ENCODE results near the gene WFDC9.
"Not testable (repeated sequence)": the region's sequence is repeated elsewhere in the genome, so short reads cannot be mapped to it uniquely, and the experiment has no call there.

Gene WFDC9

DNA sequence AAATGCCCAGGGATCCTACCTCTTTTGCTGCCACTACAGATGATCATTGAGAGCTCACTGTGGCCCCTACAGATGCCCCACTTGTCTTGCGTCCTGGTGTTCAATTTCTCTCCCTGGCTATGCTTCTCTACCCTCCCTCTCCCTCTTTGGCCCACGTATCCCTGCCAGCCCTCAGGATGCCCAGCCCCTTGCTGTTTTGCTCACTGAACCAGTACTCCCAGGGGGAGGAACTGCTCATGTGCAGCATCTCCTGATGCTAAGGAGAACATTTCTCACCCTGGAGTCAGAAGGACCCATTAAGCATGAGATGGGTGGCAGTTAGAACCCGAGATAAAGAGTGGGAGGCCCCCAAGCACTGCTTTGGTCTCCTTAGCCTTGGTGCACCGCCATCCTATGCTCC, at the start of gene WFDC9:
Gene WFDC9 (minus strand): TSS at position 101 of the 400 bp plus-strand sequence. CDS start 21,103 bp downstream, outside the sequence.
- DNase-seq = no peak

- DNase-seq = no peak
These were observed 48.6 kb upstream of the WFDC9 start for GRCh38 chr20:45679650-45680049.

DNA sequence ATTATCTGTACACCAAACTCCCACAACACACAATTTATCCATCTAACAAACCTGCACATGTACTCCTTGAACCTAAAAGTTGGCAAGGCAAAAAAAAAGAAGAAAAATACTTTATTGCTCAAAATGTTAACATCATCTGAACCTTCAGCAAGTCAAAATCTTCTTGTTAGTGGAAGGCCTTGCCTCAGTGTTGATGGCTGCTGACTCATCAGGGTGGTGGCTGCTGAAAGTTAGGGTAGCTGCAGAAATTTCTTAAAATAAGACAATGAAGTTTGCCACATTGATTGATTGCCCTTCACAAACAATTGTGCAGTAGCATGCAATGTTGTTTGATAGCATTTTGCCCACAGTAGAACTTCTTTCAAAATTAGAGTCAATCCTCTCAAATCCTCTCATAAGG, 41.7 kb upstream of the WFDC9 start:
- no peak for DNase-seq

GRCh38 chr20:45670139-45670538, 39.1 kb upstream of the WFDC9 start, which contains the start of gene WFDC11:
TSS of gene WFDC11 (minus strand) at chr20:45670239. CDS start at chr20:45650600, 19,639 bp downstream.
- no peak for DNase-seq

- not testable (repeated sequence) for DNase-seq
These were observed 26.0 kb upstream of the WFDC9 start for GRCh38 chr20:45657038-45657437.

GRCh38 chr20:45651726-45652125, 20.6 kb upstream of the WFDC9 start:
- DNase-seq = not testable (repeated sequence)

DNA sequence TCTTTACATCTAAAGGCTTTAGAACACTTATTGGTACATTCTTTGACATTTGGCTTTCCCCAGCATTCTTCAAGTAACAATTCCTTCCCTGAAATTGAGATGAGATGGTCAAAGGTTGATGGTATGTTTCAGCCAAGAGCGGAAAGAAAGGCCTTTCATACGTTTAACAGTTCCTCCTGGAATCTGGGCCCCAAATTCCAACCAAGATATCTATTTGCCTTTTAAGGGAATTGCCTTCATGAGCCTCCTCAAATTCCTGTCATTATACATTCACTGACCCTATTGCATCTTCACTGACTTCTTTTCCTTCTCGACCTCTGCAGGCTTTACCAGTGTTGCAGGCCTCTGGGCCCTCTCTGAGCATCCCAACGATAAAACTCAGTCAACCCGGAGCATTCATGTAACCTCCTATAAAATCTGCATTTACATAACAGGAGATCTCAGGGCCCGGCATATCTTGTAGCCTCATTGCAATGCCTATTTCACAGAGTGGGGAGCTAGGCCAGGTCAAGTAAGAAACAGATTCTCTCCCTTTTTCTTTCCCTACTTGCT, 18.3 kb upstream of the WFDC9 start:
- no peak for DNase-seq

DNA sequence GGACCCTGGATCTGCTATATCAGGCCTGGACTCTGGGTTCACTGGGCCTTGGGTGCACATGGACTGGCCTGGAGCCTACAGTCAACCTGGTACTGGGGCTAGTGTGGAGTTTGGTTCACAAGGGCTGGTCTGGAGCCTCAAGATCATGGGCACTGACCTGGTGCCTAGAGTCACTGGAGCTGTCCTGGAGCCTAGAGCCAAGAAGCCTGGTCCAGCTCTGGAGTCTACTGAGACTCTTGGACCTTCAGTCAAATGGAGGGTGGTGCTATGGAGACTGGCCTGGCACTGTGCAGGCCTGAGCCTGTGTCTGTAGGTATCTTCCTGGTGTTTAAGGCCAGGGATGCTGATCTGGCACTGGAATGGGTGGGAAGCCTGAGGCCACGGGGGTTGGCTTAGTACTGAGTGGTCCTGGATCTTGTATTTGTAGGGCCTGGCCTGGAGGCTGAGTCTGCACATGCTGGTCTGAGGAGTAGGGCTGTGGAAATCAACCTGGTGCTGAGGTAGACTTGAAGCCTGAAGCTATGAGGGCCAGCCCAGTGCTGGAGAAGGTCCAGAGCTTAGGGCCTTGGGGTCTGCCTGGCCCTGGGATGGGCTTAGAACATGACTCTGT, 16.5 kb upstream of the WFDC9 start:
- DNase-seq = no peak

DNA sequence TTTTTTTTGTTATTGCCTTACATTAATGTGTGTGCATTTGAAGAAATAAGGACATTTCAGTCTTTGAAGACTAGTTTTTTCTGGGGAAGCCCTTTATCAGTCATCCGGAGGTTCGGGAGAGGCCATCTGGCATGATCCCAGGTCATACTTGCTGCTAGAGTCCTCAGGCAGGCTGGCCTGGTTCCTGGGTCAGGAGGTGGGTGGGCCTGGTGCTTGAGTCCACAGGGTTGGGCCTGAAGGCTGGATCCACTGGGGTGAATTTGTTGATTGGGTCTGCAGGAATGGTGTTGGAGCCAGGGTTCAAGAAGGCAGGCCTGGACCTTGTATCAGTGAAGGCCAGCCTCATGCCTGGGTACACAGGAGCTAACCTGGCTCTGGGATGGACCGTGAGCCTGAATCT, 15.8 kb upstream of the WFDC9 start:
- no peak for DNase-seq

DNA sequence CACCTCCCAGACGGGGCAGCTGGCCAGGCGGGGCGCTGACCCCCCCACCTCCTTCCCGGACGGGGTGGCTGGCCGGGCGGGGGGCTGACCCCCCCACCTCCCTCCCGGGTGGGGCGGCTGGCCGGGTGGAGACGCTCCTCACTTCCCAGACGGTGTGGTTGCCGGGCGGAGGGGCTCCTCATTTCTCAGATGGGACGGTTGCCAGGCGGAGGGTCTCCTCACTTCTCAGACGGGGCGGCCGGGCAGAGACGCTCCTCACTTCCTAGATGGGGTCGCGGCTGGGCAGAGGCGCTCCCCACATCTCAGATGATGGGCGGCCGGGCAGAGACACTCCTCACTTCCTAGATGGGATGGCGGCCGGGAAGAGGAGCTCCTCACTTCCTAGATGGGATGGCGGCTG, 14.8 kb upstream of the WFDC9 start:
- DNase-seq = not testable (repeated sequence)

GRCh38 chr20:45641076-45641475, 10.0 kb upstream of the WFDC9 start:
- DNase-seq = not testable (repeated sequence)

- DNase-seq = no peak
These were observed 8.6 kb upstream of the WFDC9 start for GRCh38 chr20:45639687-45640086.

GRCh38 chr20:45636513-45636912, 5.4 kb upstream of the WFDC9 start:
- no peak for DNase-seq

GRCh38 chr20:45630371-45630770, 713 bp downstream of the WFDC9 start:
- DNase-seq = no peak

GRCh38 chr20:45629496-45630100, 1.5 kb downstream of the WFDC9 start, which contains the start of gene WFDC10A:
TSS of gene WFDC10A (plus strand) at chr20:45629739. CDS start at chr20:45629814, 75 bp downstream.
- DNase-seq = no peak

DNA sequence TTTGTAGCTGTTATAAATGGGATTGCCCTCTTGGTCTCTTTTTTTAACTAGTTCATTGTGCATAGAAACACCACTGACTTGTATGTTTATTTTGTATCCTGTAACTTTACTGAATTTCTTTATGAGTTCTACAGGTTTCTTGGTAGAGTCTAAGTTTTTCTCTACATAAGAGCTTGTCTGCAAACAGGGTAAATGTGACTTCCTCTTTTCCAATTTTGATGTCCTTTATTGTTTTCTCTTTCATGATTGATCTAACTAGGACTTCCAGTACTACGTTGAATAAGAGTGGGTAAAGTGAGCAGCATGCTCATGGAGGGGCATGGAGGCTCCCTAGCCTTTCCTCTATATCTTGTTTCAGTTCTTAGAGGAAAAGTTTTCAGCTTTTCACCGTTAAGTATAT, 4.5 kb downstream of the WFDC9 start:
- DNase-seq = no peak

- no peak for DNase-seq
These were observed 9.5 kb downstream of the WFDC9 start for GRCh38 chr20:45621593-45621992.

- DNase-seq = no peak
These were observed 13.5 kb downstream of the WFDC9 start for GRCh38 chr20:45617591-45617990.

GRCh38 chr20:45612314-45612713, 18.8 kb downstream of the WFDC9 start:
- DNase-seq = no peak

DNA sequence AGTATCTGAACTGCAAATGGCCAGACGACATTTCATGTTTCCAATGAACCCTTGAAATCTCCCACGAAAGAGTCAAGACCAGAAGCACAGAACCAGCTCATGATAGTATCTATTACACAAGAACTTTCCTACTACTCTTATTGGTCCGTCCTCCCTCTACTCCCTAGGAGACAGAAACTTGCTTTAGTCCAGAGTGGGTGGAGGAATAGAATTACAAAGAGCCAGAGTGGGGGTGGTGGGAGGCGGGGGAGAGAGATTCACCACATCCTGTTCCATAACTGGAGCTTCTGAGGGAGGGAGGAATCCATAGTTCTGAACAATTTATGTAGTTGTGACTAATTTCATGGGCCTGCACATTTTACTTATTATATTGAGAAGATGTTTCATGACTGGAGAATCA, 20.0 kb downstream of the WFDC9 start:
- no peak for DNase-seq

- DNase-seq = no peak
These were observed 23.3 kb downstream of the WFDC9 start for GRCh38 chr20:45607810-45608209.

DNA sequence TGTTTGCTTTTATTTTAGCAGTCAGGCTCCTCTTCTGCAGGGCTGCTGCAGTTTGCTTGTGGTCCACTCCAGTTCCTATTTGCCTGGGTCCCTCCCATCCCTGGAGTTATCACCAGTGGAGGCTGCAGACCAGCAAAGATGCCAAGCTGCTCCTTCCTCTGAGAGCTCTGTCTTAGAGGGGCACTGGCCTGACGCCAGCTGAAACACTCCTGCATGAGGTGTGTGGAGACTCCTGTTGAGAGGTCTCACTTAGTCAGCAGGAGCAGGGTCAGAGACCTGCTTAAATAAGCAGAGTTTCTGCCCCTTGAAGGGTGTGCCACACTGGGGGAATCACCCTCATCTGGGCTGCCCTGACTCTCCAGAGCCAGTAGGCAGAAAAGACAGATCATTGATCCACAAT, 35.8 kb downstream of the WFDC9 start:
- DNase-seq = no peak

DNA sequence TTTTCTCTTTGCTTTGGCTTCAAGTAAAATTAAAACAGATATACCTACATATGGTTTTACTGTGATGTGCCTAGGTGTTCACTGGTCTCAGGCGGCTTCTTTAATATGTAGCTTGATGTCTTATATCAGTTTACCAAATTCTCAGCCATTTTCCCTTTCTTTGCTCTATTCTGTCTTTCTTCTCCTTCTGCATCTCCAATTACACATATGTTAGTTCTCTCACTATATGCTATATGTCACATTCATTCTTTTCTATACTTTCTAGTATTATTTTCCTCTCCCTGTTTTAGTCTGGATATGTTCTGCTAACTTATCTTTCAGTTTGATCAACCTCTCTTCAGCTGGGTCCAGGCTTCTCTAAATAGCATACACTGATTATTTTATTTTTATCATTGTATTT, 37.6 kb downstream of the WFDC9 start:
- no peak for DNase-seq

DNA sequence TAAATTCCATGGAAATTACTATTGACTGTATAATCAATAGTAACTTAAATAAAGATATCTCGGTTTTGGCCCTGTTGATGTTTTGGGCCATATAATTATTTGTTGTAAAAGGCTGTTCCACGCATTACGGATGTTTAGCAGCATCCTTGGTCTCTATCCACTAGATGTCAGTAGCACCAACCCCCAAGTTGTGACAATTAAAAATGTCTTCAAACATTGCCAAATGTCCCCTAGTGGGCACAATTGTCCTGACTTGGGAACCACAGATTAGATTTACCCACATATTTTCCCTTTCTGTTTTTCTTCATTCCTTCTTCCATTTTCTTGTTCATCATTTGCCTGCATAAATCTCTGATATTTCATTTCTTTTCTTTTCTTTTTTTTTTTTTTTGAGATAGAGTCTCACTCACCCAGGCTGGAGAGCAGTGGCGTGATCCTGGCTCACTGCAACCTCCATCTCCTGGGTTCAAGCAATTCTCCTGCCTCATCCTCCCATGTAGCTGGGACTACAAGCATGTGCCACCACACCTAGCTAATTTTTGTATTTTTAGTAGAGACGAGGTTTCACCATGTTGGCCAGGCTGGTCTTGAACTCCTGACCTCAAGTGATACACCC, 38.4 kb downstream of the WFDC9 start:
- DNase-seq = no peak

Measured in activated CD4-positive, alpha-beta T cell treated with anti-CD3 and anti-CD28 coated beads for 1 hour (primary cell).